ENCODE results near the gene MICU2. TPM values are rescaled to one million over a fixed set of nuclear protein-coding genes. Genes with fewer than 3 reads are reported as not detected.
"Not testable (repeated sequence)": the region's sequence is repeated elsewhere in the genome, so short reads cannot be mapped to it uniquely, and the experiment has no call there.

Gene MICU2
- total RNA-seq, 4 donors from 2014 or later: 50.8 to 108 (median 77.4) TPM

DNA sequence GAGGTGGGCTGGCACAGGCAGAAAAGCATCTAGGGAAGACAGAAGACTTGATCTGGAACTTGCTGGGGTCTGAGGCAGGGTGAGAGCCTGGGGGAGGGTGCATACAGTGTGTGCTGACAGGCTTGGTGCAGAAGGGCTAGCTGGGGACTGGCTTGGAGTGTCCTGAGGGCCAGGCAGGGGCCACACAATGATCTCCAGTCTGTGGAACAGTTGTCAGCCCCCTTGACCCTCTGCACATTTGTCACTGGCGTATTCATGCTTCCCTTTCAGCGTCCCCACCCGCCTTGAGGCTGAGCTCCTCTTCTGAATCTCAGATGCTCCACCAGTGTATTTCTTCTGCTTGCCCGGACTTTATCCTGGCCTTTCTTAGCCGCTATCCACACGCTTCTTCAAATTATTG lies 2.8 kb upstream of the MICU2 start:
- H3K4me3 ChIP-seq (ENCODE audit: low read depth, poor library complexity, severe bottlenecking): no peak overlapping the region
- TF ChIP-seq POLR2A (IDR thresholded peaks at IDR 0.05): no peak
- intact Hi-C loops (cut with DNase I; ENCODE audit: low total_unique reads): no loop called here
- no peak for DNase-seq (ENCODE audit: low spot score in 2 of 2)
- 76 to 83% methylated on average over 6 of the region's 6 CpGs for WGBS, 2 donors

DNA sequence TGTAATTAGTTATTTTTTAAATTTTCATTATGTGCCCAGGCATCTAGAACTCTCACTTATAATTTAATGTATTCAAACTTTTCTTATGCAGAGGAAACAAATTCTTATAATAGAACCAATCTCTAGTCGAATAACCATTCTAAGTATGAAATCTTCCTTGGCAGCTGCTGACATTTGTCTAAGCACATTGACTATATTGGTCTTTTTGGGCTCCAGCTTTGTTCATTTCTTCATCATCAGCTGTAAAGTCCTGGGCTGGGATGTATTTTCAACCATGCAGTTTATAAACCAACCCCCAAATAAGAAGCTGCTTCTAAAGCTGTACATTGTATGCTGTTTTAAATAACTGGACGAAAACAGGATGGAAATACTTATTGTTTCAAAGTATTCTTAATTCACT lies 2.3 kb upstream of the MICU2 start:
- intact Hi-C loops (cut with DNase I; ENCODE audit: low total_unique reads): no loop called here
- no peak for DNase-seq (ENCODE audit: low spot score in 2 of 2)
- TF ChIP-seq POLR2A (IDR thresholded peaks at IDR 0.05): no peak
- TF ChIP-seq, protein P1, sequence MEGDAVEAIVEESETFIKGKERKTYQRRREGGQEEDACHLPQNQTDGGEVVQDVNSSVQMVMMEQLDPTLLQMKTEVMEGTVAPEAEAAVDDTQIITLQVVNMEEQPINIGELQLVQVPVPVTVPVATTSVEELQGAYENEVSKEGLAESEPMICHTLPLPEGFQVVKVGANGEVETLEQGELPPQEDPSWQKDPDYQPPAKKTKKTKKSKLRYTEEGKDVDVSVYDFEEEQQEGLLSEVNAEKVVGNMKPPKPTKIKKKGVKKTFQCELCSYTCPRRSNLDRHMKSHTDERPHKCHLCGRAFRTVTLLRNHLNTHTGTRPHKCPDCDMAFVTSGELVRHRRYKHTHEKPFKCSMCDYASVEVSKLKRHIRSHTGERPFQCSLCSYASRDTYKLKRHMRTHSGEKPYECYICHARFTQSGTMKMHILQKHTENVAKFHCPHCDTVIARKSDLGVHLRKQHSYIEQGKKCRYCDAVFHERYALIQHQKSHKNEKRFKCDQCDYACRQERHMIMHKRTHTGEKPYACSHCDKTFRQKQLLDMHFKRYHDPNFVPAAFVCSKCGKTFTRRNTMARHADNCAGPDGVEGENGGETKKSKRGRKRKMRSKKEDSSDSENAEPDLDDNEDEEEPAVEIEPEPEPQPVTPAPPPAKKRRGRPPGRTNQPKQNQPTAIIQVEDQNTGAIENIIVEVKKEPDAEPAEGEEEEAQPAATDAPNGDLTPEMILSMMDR (IDR thresholded peaks at IDR 0.05): no peak
- H3K4me3 ChIP-seq (ENCODE audit: low read depth, poor library complexity, severe bottlenecking): no peak overlapping the region
- WGBS, 2 donors: 74 to 85% methylated on average over 2 of the region's 2 CpGs

DNA sequence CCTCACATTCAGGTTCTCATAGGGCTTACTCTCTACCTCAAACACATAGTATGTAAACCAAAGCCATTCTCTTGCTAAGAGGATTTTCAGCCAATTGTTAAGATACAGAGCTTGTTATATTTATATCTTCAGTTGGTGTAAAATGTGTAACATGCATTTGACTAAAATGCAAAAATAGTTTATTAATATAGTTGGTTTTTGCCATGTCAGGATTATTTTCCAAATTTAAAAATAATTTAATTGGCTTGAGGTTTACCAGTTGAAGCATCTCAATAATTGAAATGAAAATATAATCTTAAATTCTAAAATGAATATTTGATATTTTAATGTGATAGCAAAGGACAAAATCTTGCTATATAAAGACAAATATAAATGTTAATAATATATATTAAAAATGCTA lies 7.2 kb downstream of the MICU2 start:
- TF ChIP-seq, protein P1 (IDR thresholded peaks at IDR 0.05): no peak
- TF ChIP-seq POLR2A (IDR thresholded peaks at IDR 0.05): no peak
- no peak overlapping the region for H3K4me3 ChIP-seq (ENCODE audit: low read depth, poor library complexity, severe bottlenecking)
- DNase-seq (ENCODE audit: low spot score in 2 of 2): no peak
- intact Hi-C loops (cut with DNase I; ENCODE audit: low total_unique reads): no loop called here

DNA sequence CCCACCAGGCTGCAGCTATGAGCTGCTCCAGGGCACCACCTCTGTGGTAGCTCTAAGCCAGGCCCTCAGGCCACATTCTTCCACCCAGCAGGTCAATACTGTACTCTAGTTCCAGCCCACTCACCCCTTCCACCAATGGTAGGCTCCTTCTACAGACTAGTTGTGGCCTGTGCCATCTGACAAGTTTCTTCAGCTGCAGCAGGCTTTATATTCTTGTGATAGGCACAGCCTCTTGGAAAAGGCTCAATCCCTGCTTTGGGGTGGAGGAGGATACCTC lies 8.5 kb downstream of the MICU2 start:
- TF ChIP-seq POLR2A (IDR thresholded peaks at IDR 0.05): no peak
- TF ChIP-seq, protein P1 (IDR thresholded peaks at IDR 0.05): no peak
- intact Hi-C loops (cut with DNase I; ENCODE audit: low total_unique reads): no loop called here
- no peak overlapping the region for H3K4me3 ChIP-seq (ENCODE audit: low read depth, poor library complexity, severe bottlenecking)

DNA sequence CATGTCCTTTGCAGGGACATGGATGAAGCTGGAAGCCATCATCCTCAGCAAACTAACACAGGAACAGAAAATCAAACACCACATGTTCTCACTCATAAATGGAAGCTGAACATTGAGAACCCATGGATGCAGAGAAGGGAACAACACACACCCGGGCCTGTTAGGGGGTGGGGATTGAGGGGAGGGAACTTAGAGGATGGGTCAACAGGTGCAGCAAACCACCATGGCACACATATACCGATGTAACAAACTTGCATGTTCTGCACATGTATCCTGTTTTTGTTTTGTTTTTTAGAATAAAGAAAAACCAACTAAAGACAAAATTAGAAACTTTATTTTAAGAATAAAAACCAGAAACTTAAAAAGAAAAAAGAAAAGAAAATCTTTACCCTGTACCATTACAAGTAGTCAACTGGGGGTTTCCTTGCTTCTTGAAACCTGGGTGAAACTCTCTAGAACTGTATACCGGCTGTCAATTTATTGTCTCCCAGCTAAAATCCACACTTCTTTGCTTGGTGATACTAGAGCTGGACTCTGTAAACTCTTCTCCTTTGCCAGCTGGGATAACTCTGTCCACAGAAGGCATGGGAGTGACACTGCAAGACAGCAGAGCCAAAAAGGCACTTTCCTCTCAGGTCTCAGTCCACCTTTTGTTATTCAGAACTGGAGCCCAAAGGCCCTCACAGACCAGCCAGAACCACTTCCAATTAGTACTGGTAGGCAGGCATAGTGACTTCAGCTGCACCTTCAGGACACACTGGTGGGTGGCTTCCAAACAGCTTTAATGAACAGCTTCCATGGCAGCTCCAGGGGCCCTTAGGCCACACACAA lies 9.0 kb downstream of the MICU2 start:
- no peak for DNase-seq (ENCODE audit: low spot score in 2 of 2)
- intact Hi-C loops (cut with DNase I; ENCODE audit: low total_unique reads): no loop called here
- 71 to 88% methylated on average over 3 of the region's 3 CpGs for WGBS, 2 donors
- no peak for TF ChIP-seq POLR2A (IDR thresholded peaks at IDR 0.05)
- TF ChIP-seq, protein P1 (IDR thresholded peaks at IDR 0.05): no peak
- no peak overlapping the region for H3K4me3 ChIP-seq (ENCODE audit: low read depth, poor library complexity, severe bottlenecking)

More for the DNA sequence above, 8.5 kb downstream of the MICU2 start:
- DNase-seq (ENCODE audit: low spot score in 2 of 2): no peak

DNA sequence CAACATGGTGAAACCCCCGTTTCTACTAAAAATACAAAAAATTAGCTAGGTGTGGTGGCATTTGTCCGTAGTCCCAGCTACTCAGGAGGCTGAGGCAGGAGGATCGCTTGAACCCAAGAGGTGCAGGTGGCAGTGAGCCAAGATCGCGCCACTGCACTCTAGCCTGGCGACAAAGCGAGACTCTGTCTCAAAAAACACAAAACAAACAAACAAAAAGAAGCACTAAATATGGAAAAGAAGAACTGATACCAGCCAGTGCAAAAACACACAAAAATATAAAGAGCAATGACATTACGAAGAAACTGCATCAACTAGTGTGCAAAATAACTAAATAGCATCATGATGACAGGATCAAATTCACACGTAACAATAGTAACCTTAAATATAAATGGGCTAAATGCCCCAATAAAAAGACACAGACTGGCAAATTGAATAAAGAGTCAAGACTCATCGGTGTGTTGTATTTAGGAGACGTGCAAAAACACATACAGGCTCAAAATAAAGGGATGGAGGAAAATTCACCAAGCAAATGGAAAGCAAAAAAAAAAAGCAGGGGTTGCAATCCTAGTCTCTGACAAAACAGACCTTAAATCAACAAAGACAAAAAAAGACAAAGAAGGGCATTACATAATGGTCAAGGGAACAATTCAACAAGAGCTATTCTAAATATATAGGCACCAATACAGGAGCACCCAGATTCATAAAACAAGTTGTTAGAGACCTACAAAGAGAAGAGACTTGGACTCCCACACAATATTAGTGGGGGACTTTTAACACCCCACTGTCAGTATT lies 13.1 kb downstream of the MICU2 start:
- intact Hi-C loops (cut with DNase I; ENCODE audit: low total_unique reads); DNase-seq (ENCODE audit: low spot score in 2 of 2); H3K4me3 ChIP-seq (ENCODE audit: low read depth, poor library complexity, severe bottlenecking): not testable (repeated sequence)
- 95 to 96% methylated on average over 11 of the region's 11 CpGs for WGBS, 2 donors
